GM23338 (cell line): ENCODE measurements around the gene FAM168A. TPM values are rescaled to one million over a fixed set of nuclear protein-coding genes. Genes with fewer than 3 reads are reported as not detected.

ENCODE experiments used
- ATAC-seq: fragments of 200-7000 bp; cut with Tn5 transposase; 3 replicates; pipeline ENCODE4 v1.9.1; 2020
- DNase-seq: peaks from one replicate; pipeline ENCODE4 v3.0.0-alpha.2; 2015; ENCODE audit warnings: low spot score
- H2AFZ ChIP-seq: fragments of 200-600 bp; sonication (generic); 2 replicates; pipeline ENCODE4 v1.8.0; 2016; ENCODE audit warnings: antibody characterized with exemption, mild to moderate bottlenecking, moderate library complexity
- H3F3A ChIP-seq: fragments of 200-600 bp; sonication (generic); replicated peaks from 2 replicates; pipeline ENCODE4 v1.8.0; 2017; ENCODE audit warnings: antibody characterized with exemption, mixed run types, low read depth
- H3K27ac ChIP-seq: fragments of 200-600 bp; sonication (generic); 2 replicates; pipeline ENCODE4 v1.6.1; 2016; ENCODE audit warnings: low read depth
- H3K27me3 ChIP-seq: fragments of 200-600 bp; sonication (generic); 2 replicates; pipeline ENCODE4 v1.8.0; 2016; ENCODE audit warnings: mild to moderate bottlenecking, mixed run types, moderate library complexity; ENCODE audit not compliant: insufficient read depth
- H3K36me3 ChIP-seq: fragments of 200-600 bp; sonication (generic); 2 replicates; pipeline ENCODE4 v1.8.0; 2016; ENCODE audit warnings: mild to moderate bottlenecking; ENCODE audit not compliant: insufficient read depth
- H3K4me1 ChIP-seq: fragments of 200-600 bp; sonication (generic); 2 replicates; pipeline ENCODE4 v1.8.0; 2016; ENCODE audit warnings: mild to moderate bottlenecking, moderate library complexity; ENCODE audit not compliant: insufficient read depth
- H3K4me2 ChIP-seq: fragments of 200-600 bp; sonication (generic); 2 replicates; pipeline ENCODE4 v1.7.1; 2017; ENCODE audit warnings: mixed run types
- H3K4me3 ChIP-seq: fragments of 200-600 bp; sonication (generic); 2 replicates; pipeline ENCODE4 v1.6.1; 2016; ENCODE audit warnings: mixed run types
- H3K79me2 ChIP-seq: fragments of 200-600 bp; sonication (generic); replicated peaks from 2 replicates; pipeline ENCODE4 v1.8.0; 2017; ENCODE audit warnings: mild to moderate bottlenecking; ENCODE audit not compliant: insufficient read depth
- H3K9me2 ChIP-seq: fragments of 200-600 bp; sonication (generic); 2 replicates; pipeline ENCODE4 v1.8.0; 2017; ENCODE audit not compliant: insufficient read depth
- H4K20me1 ChIP-seq: fragments of 200-600 bp; sonication (generic); replicated peaks from 2 replicates; pipeline ENCODE4 v1.8.0; 2017; ENCODE audit warnings: mild to moderate bottlenecking; ENCODE audit not compliant: insufficient read depth
- H3K27ac Mint-ChIP-seq: 2 replicates; pipeline ENCODE4 v1.8.0; 2020; ENCODE audit warnings: inconsistent platforms, mild to moderate bottlenecking, moderate library complexity, mixed read lengths
- H3K27me3 Mint-ChIP-seq: 3 replicates; pipeline ENCODE4 v1.8.0; 2022; ENCODE audit warnings: low read depth, mild to moderate bottlenecking, moderate library complexity, mixed read lengths, inconsistent platforms; ENCODE audit not compliant: insufficient read depth, poor library complexity
- H3K36me3 Mint-ChIP-seq: 3 replicates; pipeline ENCODE4 v1.8.0; 2021; ENCODE audit warnings: low read depth, mild to moderate bottlenecking, inconsistent platforms, moderate library complexity, mixed read lengths
- H3K4me1 Mint-ChIP-seq: 3 replicates; pipeline ENCODE4 v1.8.0; 2020; ENCODE audit warnings: mild to moderate bottlenecking, inconsistent platforms, mixed read lengths
- H3K4me3 Mint-ChIP-seq: 3 replicates; pipeline ENCODE4 v1.8.0; 2021; ENCODE audit warnings: moderate library complexity, mild to moderate bottlenecking, inconsistent platforms, mixed read lengths
- H3K9me3 Mint-ChIP-seq: 3 replicates; pipeline ENCODE4 v1.8.0; 2020; ENCODE audit warnings: moderate library complexity, mild to moderate bottlenecking, inconsistent platforms, mixed read lengths
- CREB1 ChIP-seq: fragments of 250-450 bp; sonication (Bioruptor Pico); IDR thresholded peaks from 2 replicates; pipeline ENCODE4 v1.5.0; 2020; ENCODE audit warnings: low read depth, mild to moderate bottlenecking, moderate library complexity
- CTCF ChIP-seq, 2 experiments: fragments of 200-600 bp in 1 of 2; sonication (generic) in 1 of 2; conservative IDR thresholded peaks; 2 replicates each; pipeline versions ENCODE4 v1.5.1 to v1.6.1; 2016 to 2017; ENCODE audit warnings: antibody characterized with exemption in 2 of 2, low read depth in 2 of 2, mild to moderate bottlenecking in 2 of 2, moderate library complexity in 1 of 2
- EZH2 ChIP-seq: fragments of 200-600 bp; sonication (generic); IDR thresholded peaks from one replicate; pipeline ENCODE4 v1.8.0; 2017; ENCODE audit warnings: antibody characterized with exemption, mild to moderate bottlenecking, low read depth; ENCODE audit not compliant: unreplicated experiment
- JUNB ChIP-seq: IDR thresholded peaks from one replicate; pipeline ENCODE4 v1.6.1; 2016; ENCODE audit warnings: antibody characterized with exemption; ENCODE audit not compliant: unreplicated experiment
- NANOG ChIP-seq: IDR thresholded peaks from 2 replicates; pipeline ENCODE4 v1.6.1; 2016; ENCODE audit warnings: antibody characterized with exemption, borderline replicate concordance
- ZNF331 ChIP-seq: fragments of 250-450 bp; sonication (Bioruptor Pico); IDR thresholded peaks from 2 replicates; pipeline ENCODE4 v1.5.0; 2020; ENCODE audit warnings: low read depth, mild to moderate bottlenecking, moderate library complexity
- ZNF462 ChIP-seq: fragments of 250-450 bp; sonication (Bioruptor Pico); IDR thresholded peaks from 2 replicates; pipeline ENCODE4 v1.5.0; 2020; ENCODE audit warnings: mild to moderate bottlenecking, moderate library complexity
- polyA plus RNA-seq: library from polyadenylated mRNA; unstranded; fragments of >200 nt; fragmentation: Nextera tagmentation; extraction: Ambion mirVana; gene quantifications from 2 replicates; pipeline ENCODE4 v1.2.1, GENCODE V29; 2016
- total RNA-seq: library from RNA; depleted of rRNA; stranded (reverse); fragments of >200 nt; shearing (Covaris generic); gene quantifications from 2 replicates; pipeline ENCODE4 v1.2.3, GENCODE V29; 2014

The FAM168A gene
- total and polyA plus RNA-seq, 2 experiments from 2014 or later = 8.0 to 20.3 TPM

GRCh38 chr11:73394416-73395296, 203.3 kb downstream of the FAM168A start (continued):
- TF ChIP-seq NANOG (no peak), JUNB (no peak), CREB1 (no peak), ZNF331 (no peak), EZH2 (no peak), ZNF462 (CRISPR knock-in tag) (no peak)

GRCh38 chr11:73393479-73394415, 204.2 kb downstream of the FAM168A start:
- Histone ChIP-seq H3K4me2 (no peak overlapping the region), H3K79me2 (no peaks in the 10 kb centered on the region), H3F3A (no peaks in the 10 kb centered on the region), H4K20me1 (no peaks in the 10 kb centered on the region; the same call in 1 of the 2 replicates), H3K36me3 (no peaks in the 10 kb centered on the region), H3K27me3 (no peaks in the 10 kb centered on the region), H2AFZ (no peak overlapping the region), H3K9me2 (no peaks in the 10 kb centered on the region), H3K27ac (no peak overlapping the region), H3K4me3 (no peak overlapping the region), H3K4me1 (no peaks in the 10 kb centered on the region)
- ATAC-seq = peak; percentile 83
- no peaks in the 10 kb centered on the region for H3K36me3 Mint-ChIP-seq
- peak; percentile 92 for DNase-seq
- peaks cover 4% of the 10 kb centered on the region for H3K4me1 Mint-ChIP-seq
- no peak overlapping the region for H3K4me3 Mint-ChIP-seq
- no peaks in the 10 kb centered on the region; the same call in 2 of the 3 replicates for H3K9me3 Mint-ChIP-seq
- H3K27me3 Mint-ChIP-seq = peaks cover 11% of the 10 kb centered on the region
- H3K27ac Mint-ChIP-seq = peak overlapping the region; percentile 85; the same call in 1 of the 2 replicates
- TF ChIP-seq CTCF (conservative IDR thresholded peaks at IDR 0.05; ENCODE audit: low read depth in 2 of 2) = peak; percentile 79 to 98
- no peak for TF ChIP-seq JUNB
- TF ChIP-seq EZH2 = no peak
